Choroid plexus epithelial cell (primary cell): ENCODE data around the gene VIPR1.

ENCODE experiments used
- DNase-seq: peaks from one replicate; pipeline ENCODE4 v3.0.0-alpha.2; 2010; ENCODE audit warnings: low read depth
- H3K4me3 ChIP-seq: 2 replicates; pipeline ENCODE4 v1.5.1; 2011; ENCODE audit warnings: low read depth, mild to moderate bottlenecking, control low read depth, low read length, moderate library complexity
- CTCF ChIP-seq: conservative IDR thresholded peaks from 2 replicates; pipeline ENCODE4 v1.5.1; 2011; ENCODE audit warnings: low read depth, mild to moderate bottlenecking, control low read depth, inconsistent platforms, low read length, moderate library complexity

The VIPR1 gene

GRCh38 chr3:42525212-42525611 is 22.8 kb downstream of the VIPR1 start:
- no peak for TF ChIP-seq CTCF
- DNase-seq: no peak
- no peak overlapping the region for H3K4me3 ChIP-seq

- H3K4me3 ChIP-seq: no peak overlapping the region
- DNase-seq: no peak
- TF ChIP-seq CTCF: no peak
Measured at GRCh38 chr3:42525736-42526345, 23.4 kb downstream of the VIPR1 start.

- H3K4me3 ChIP-seq: no peak overlapping the region
- DNase-seq: no peak
- TF ChIP-seq CTCF: no peak
Measured at GRCh38 chr3:42526616-42527367, 24.3 kb downstream of the VIPR1 start.

- no peak for DNase-seq
- TF ChIP-seq CTCF: no peak
- no peak overlapping the region for H3K4me3 ChIP-seq
Measured at GRCh38 chr3:42527368-42527917, 25.0 kb downstream of the VIPR1 start.

GRCh38 chr3:42529468-42529867 is 27.0 kb downstream of the VIPR1 start:
- no peak for DNase-seq
- no peak overlapping the region for H3K4me3 ChIP-seq
- no peak for TF ChIP-seq CTCF

- DNase-seq: no peak
- no peak overlapping the region for H3K4me3 ChIP-seq
- no peak for TF ChIP-seq CTCF
Measured at GRCh38 chr3:42530073-42530472, 27.6 kb downstream of the VIPR1 start.
